GM21390 (cell line): ENCODE results near the gene CLDN25.

Experiments
- ATAC-seq: cut with Tn5 transposase; IDR thresholded peaks from one replicate; pipeline ENCODE4 v1.9.1; 2021; ENCODE audit not compliant: unreplicated experiment

Gene CLDN25

GRCh38 chr11:113806406-113806805 is 26.8 kb downstream of the CLDN25 start:
- ATAC-seq, result no peak

GRCh38 chr11:113808931-113809330 is 29.3 kb downstream of the CLDN25 start:
- no peak for ATAC-seq

GRCh38 chr11:113814181-113814580 is 34.6 kb downstream of the CLDN25 start:
- ATAC-seq, result no peak

GRCh38 chr11:113817162-113817561 is 37.6 kb downstream of the CLDN25 start:
- no peak for ATAC-seq

GRCh38 chr11:113817626-113818025 is 38.0 kb downstream of the CLDN25 start:
- ATAC-seq, result no peak

GRCh38 chr11:113818426-113818825 is 38.8 kb downstream of the CLDN25 start:
- ATAC-seq, result no peak

- ATAC-seq, result no peak
Measured at GRCh38 chr11:113827477-113827876, 47.9 kb downstream of the CLDN25 start.

- ATAC-seq, result no peak
Measured at GRCh38 chr11:113828191-113828590, 48.6 kb downstream of the CLDN25 start.

- no peak for ATAC-seq
Measured at GRCh38 chr11:113829751-113830150, 50.2 kb downstream of the CLDN25 start.
